ENCODE results near the gene LRFN2. TPM values are rescaled to one million over a fixed set of nuclear protein-coding genes. Genes with fewer than 3 reads are reported as not detected.

The LRFN2 gene
- polyA plus RNA-seq, 1 of the 3 experiments (the other 2 are of a cell fraction) = 0.02 TPM

DNA sequence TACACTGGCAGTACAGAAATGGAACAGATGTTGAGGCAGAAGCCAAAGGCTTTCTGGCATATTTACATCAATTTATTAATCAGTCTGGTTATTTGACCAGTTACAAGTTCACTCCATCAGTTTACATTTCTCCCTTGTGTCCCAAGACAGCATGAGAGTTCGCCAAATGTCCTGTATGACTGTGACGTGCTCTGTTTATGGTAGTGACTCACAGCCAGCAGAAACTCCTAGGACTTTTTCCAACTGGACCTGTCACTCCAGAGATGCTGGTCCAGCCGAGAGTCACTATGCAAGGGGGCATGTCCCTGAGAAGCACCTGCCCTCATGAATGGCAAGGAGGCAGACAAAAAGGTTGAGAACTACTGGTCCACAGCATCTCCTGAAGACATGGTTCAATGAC, 160.0 kb downstream of the LRFN2 start:
- TF ChIP-seq TCF12 (IDR thresholded peaks at IDR 0.05) (no peak), FOXJ3 (CRISPR knock-in tag; IDR thresholded peaks at IDR 0.05) (no peak), NFIC (IDR thresholded peaks at IDR 0.05; ENCODE audit: borderline replicate concordance) (no peak), JUND (IDR thresholded peaks at IDR 0.05) (no peak), RCOR1 (IDR thresholded peaks at IDR 0.05; ENCODE audit: low read length) (no peak), TEAD4 (IDR thresholded peaks at IDR 0.05; ENCODE audit: borderline replicate concordance, insufficient read depth) (no peak), ELF1 (IDR thresholded peaks at IDR 0.05) (no peak), POLR2AphosphoS5 (IDR thresholded peaks at IDR 0.05; ENCODE audit: low read depth, low read length) (no peak), EZH2phosphoT487 (IDR thresholded peaks at IDR 0.05; ENCODE audit: borderline replicate concordance, low read depth) (no peak), GATA2 (CRISPR knock-in tag; IDR thresholded peaks at IDR 0.05) (no peak), FOXM1 (IDR thresholded peaks at IDR 0.05; ENCODE audit: low read depth) (no peak), EP300 (IDR thresholded peaks at IDR 0.05; ENCODE audit: borderline replicate concordance in 1 of 2, low read depth in 1 of 2, low read length in 1 of 2) (no peak), TAF1 (IDR thresholded peaks at IDR 0.05; ENCODE audit: borderline replicate concordance, low read depth, low read length) (no peak)
- TF ChIP-seq, protein P1, sequence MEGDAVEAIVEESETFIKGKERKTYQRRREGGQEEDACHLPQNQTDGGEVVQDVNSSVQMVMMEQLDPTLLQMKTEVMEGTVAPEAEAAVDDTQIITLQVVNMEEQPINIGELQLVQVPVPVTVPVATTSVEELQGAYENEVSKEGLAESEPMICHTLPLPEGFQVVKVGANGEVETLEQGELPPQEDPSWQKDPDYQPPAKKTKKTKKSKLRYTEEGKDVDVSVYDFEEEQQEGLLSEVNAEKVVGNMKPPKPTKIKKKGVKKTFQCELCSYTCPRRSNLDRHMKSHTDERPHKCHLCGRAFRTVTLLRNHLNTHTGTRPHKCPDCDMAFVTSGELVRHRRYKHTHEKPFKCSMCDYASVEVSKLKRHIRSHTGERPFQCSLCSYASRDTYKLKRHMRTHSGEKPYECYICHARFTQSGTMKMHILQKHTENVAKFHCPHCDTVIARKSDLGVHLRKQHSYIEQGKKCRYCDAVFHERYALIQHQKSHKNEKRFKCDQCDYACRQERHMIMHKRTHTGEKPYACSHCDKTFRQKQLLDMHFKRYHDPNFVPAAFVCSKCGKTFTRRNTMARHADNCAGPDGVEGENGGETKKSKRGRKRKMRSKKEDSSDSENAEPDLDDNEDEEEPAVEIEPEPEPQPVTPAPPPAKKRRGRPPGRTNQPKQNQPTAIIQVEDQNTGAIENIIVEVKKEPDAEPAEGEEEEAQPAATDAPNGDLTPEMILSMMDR (IDR thresholded peaks at IDR 0.05) = no peak
- TF ChIP-seq, protein P2, sequence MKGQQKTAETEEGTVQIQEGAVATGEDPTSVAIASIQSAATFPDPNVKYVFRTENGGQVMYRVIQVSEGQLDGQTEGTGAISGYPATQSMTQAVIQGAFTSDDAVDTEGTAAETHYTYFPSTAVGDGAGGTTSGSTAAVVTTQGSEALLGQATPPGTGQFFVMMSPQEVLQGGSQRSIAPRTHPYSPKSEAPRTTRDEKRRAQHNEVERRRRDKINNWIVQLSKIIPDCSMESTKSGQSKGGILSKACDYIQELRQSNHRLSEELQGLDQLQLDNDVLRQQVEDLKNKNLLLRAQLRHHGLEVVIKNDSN (IDR thresholded peaks at IDR 0.05; ENCODE audit: borderline replicate concordance, low read depth) = no peak
- TF ChIP-seq, protein P3, sequence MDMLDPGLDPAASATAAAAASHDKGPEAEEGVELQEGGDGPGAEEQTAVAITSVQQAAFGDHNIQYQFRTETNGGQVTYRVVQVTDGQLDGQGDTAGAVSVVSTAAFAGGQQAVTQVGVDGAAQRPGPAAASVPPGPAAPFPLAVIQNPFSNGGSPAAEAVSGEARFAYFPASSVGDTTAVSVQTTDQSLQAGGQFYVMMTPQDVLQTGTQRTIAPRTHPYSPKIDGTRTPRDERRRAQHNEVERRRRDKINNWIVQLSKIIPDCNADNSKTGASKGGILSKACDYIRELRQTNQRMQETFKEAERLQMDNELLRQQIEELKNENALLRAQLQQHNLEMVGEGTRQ (IDR thresholded peaks at IDR 0.05; ENCODE audit: borderline replicate concordance, low read depth, low read length) = no peak
- H3K4me3 ChIP-seq (ENCODE audit: low read depth in 2 of 2, low read length in 1 of 2) = no peak overlapping the region
- no peaks in the 10 kb centered on the region for H3K9me2 ChIP-seq
- H3K4me1 ChIP-seq (ENCODE audit: control insufficient read depth in 1 of 2, insufficient read depth in 2 of 2, low read depth in 1 of 2, low read length in 1 of 2) = peaks cover 0 to 55% of the 10 kb centered on the region in 2 experiments; a peak in 2 of 4 replicates
- H3K9ac ChIP-seq = no peak overlapping the region
- no peaks in the 10 kb centered on the region for H3F3A ChIP-seq (replicated peaks; ENCODE audit: insufficient read depth)
- 55% methylated on average over 2 of the region's 3 CpGs for WGBS (ENCODE audit: low lambda C conversion rate)
- H3K27ac ChIP-seq (ENCODE audit: low read depth in 2 of 2, low read length in 1 of 2) = peak overlapping the region in 1 of 2 experiments; percentile 99; a peak in 2 of 4 replicates
- H4K20me1 ChIP-seq (ENCODE audit: insufficient read depth) = no peaks in the 10 kb centered on the region
- H3K4me2 ChIP-seq = no peak overlapping the region
- no peaks in the 10 kb centered on the region for H3K27me3 ChIP-seq (ENCODE audit: insufficient read depth)
- no peaks in the 10 kb centered on the region for H3K79me2 ChIP-seq (ENCODE audit: insufficient read depth)
- POLR2A ChIA-PET = no interaction called here
- H3K9me3 ChIP-seq = no peaks in the 10 kb centered on the region
- CTCF ChIA-PET = interaction anchor here (1.7 to 4.3 kb wide), 3 partner anchors 9 to 160 kb away, joined by 4 to 22 read pairs (median 13); partner anchors contain the start of gene LRFN2
- DNase-seq = no peak
- H3K36me3 ChIP-seq (replicated peaks in 1 of 2; ENCODE audit: control insufficient read depth in 1 of 2, insufficient read depth in 2 of 2, low read length in 1 of 2) = no peaks in the 10 kb centered on the region
- H2AFZ ChIP-seq (ENCODE audit: low read depth) = no peak overlapping the region
